Measurements from ENCODE around the gene HSDL1. TPM values are rescaled to one million over a fixed set of nuclear protein-coding genes. Genes with fewer than 3 reads are reported as not detected.

Gene HSDL1
- total and polyA plus RNA-seq, 4 donors: 12.6 to 41.3 (median 16.7) TPM

- Histone ChIP-seq H3K9ac (ENCODE audit: insufficient read depth in 1 of 2, low read length in 2 of 2) (no peak overlapping the region), H3K27ac (ENCODE audit: low read depth in 1 of 2, low read length in 1 of 2) (no peak overlapping the region), H3K27me3 (ENCODE audit: control insufficient read depth in 3 of 3, insufficient read depth in 3 of 3, low read length in 2 of 3) (no peaks in the 10 kb centered on the region), H3K36me3 (ENCODE audit: control insufficient read depth in 4 of 4, insufficient read depth in 4 of 4, low read length in 4 of 4) (peaks cover 15 to 59% (median 41%) of the 10 kb centered on the region in 4 donors), H3K4me3 (no peak overlapping the region), H3K4me1 (ENCODE audit: control insufficient read depth in 5 of 5, insufficient read depth in 5 of 5, low read length in 5 of 5) (no peaks in the 10 kb centered on the region), H3K9me3 (ENCODE audit: control insufficient read depth in 4 of 4, insufficient read depth in 3 of 4, low read length in 3 of 4) (no peaks in the 10 kb centered on the region)
- 48 to 55% methylated on average over 11 of the region's 11 CpGs for WGBS, 2 donors
- TF ChIP-seq, protein P1, sequence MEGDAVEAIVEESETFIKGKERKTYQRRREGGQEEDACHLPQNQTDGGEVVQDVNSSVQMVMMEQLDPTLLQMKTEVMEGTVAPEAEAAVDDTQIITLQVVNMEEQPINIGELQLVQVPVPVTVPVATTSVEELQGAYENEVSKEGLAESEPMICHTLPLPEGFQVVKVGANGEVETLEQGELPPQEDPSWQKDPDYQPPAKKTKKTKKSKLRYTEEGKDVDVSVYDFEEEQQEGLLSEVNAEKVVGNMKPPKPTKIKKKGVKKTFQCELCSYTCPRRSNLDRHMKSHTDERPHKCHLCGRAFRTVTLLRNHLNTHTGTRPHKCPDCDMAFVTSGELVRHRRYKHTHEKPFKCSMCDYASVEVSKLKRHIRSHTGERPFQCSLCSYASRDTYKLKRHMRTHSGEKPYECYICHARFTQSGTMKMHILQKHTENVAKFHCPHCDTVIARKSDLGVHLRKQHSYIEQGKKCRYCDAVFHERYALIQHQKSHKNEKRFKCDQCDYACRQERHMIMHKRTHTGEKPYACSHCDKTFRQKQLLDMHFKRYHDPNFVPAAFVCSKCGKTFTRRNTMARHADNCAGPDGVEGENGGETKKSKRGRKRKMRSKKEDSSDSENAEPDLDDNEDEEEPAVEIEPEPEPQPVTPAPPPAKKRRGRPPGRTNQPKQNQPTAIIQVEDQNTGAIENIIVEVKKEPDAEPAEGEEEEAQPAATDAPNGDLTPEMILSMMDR (IDR thresholded peaks at IDR 0.05; ENCODE audit: control extremely low read depth, extremely low read depth): peak; percentile 52
- ATAC-seq (ENCODE audit: insufficient read depth, low FRiP score): peak; percentile 81
- DNase-seq: peak; percentile 47 to 67 (median 51)
Observed at GRCh38 chr16:84084570-84085270, 60.3 kb downstream of the HSDL1 start.

GRCh38 chr16:84082835-84083569 lies 62.0 kb downstream of the HSDL1 start:
- Histone ChIP-seq H3K4me1 (ENCODE audit: control insufficient read depth in 5 of 5, insufficient read depth in 5 of 5, low read length in 5 of 5) (no peaks in the 10 kb centered on the region), H3K36me3 (ENCODE audit: control insufficient read depth in 4 of 4, insufficient read depth in 4 of 4, low read length in 4 of 4) (peaks cover 11 to 55% (median 32%) of the 10 kb centered on the region in 4 donors), H3K27ac (ENCODE audit: low read depth in 1 of 2, low read length in 1 of 2) (no peak overlapping the region), H3K27me3 (ENCODE audit: control insufficient read depth in 3 of 3, insufficient read depth in 3 of 3, low read length in 2 of 3) (no peaks in the 10 kb centered on the region), H3K4me3 (no peak overlapping the region), H3K9me3 (ENCODE audit: control insufficient read depth in 4 of 4, insufficient read depth in 3 of 4, low read length in 3 of 4) (no peaks in the 10 kb centered on the region), H3K9ac (ENCODE audit: insufficient read depth in 1 of 2, low read length in 2 of 2) (no peak overlapping the region)
- TF ChIP-seq, protein P1 (IDR thresholded peaks at IDR 0.05; ENCODE audit: control extremely low read depth, extremely low read depth): no peak
- 36 to 70% methylated on average over 11 of the region's 11 CpGs for WGBS, 2 donors
- DNase-seq: no peak
- no peak for ATAC-seq (ENCODE audit: insufficient read depth, low FRiP score)

- TF ChIP-seq, protein P1 (IDR thresholded peaks at IDR 0.05; ENCODE audit: control extremely low read depth, extremely low read depth): no peak
- H3K36me3 ChIP-seq (ENCODE audit: control insufficient read depth in 4 of 4, insufficient read depth in 4 of 4, low read length in 4 of 4): peaks cover 10 to 52% (median 30%) of the 10 kb centered on the region in 4 donors
- H3K4me1 ChIP-seq (ENCODE audit: control insufficient read depth in 5 of 5, insufficient read depth in 5 of 5, low read length in 5 of 5): no peaks in the 10 kb centered on the region
- no peak overlapping the region for H3K9ac ChIP-seq (ENCODE audit: insufficient read depth in 1 of 2, low read length in 2 of 2)
- no peaks in the 10 kb centered on the region for H3K9me3 ChIP-seq (ENCODE audit: control insufficient read depth in 4 of 4, insufficient read depth in 3 of 4, low read length in 3 of 4)
- no peak for ATAC-seq (ENCODE audit: insufficient read depth, low FRiP score)
- DNase-seq: no peak
- no peaks in the 10 kb centered on the region for H3K27me3 ChIP-seq (ENCODE audit: control insufficient read depth in 3 of 3, insufficient read depth in 3 of 3, low read length in 2 of 3)
- H3K27ac ChIP-seq (ENCODE audit: low read depth in 1 of 2, low read length in 1 of 2): no peak overlapping the region
- WGBS, 2 donors: 84 to 89% methylated on average over 6 of the region's 6 CpGs
- H3K4me3 ChIP-seq: no peak overlapping the region
Observed at GRCh38 chr16:84082110-84082509, 62.9 kb downstream of the HSDL1 start.

Data from lung (tissue), 12 donors.